Left ventricle myocardium superior (tissue), 1 donor: Measurements from ENCODE around the gene ALDH1L1. TPM values are rescaled to one million over a fixed set of nuclear protein-coding genes. Genes with fewer than 3 reads are reported as not detected.

Experiments
- ATAC-seq: fragments of 200-7000 bp; cut with Tn5 transposase; one replicate; pipeline ENCODE4 v1.9.1; 2020; ENCODE audit warnings: mild to moderate bottlenecking, moderate library complexity
- DNase-seq: peaks from one replicate; pipeline ENCODE4 v3.0.0-alpha.2; 2020
- intact Hi-C: fragments of 100-400 bp; cut with micrococcal nuclease; formaldehyde crosslinking; loops from one replicate; pipeline ENCODE4 v1.11.0; 2022
- total RNA-seq: library from RNA; stranded (reverse); fragmentation: NEBNext Ultra II Directional; extraction: Animal tissue kit (Norgen Biotek cat#: 25700); gene quantifications from one replicate; pipeline ENCODE4 v1.2.1, GENCODE V29; 2021
- donor health status: DM: no; HTN: yes; CAD: no; lungs with severe emphysema.

The ALDH1L1 gene
- total RNA-seq, 1 donor from 2014 or later: 16.6 TPM

DNA sequence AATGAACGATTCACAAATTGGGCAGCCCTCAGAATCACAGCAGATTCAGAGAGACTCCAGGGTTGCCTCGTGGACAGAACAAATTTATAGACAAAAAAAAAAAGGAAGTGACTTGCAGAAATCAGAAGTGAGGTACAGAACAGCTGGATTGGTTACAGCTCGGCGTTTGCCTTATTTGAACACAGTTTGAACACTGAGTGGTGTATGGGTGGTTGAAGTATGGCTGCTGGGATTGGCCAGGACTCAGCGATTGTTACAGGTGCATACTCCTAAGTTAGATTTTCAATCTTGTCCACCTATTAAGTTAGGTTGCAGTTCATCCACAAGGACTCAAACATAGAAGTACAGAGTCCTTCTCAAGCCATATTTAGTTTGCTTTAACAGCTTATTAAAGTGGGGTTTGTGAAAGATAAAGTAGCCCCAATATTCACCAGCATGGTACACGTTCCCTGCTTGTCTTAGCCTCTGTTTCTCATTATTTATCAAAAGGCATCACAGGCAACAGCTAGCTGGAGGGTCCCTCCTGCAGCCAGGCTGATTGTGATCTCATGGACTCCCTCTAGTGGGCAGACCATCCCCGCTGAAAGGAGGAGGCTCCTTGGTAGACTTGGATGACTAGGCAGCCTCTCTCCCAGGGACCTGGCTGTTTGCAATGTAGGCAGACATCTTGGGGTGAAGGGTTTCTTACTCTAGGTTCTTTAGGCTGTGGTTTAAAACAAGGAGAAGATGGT lies 17.6 kb upstream of the ALDH1L1 start:
- intact Hi-C loops: no loop called here
- peak; percentile 67 for DNase-seq
- ATAC-seq: peak; percentile 95

- no peak for ATAC-seq
- intact Hi-C loops: no loop called here
- no peak for DNase-seq
These were observed 17.0 kb upstream of the ALDH1L1 start for GRCh38 chr3:126197343-126197742.

DNA sequence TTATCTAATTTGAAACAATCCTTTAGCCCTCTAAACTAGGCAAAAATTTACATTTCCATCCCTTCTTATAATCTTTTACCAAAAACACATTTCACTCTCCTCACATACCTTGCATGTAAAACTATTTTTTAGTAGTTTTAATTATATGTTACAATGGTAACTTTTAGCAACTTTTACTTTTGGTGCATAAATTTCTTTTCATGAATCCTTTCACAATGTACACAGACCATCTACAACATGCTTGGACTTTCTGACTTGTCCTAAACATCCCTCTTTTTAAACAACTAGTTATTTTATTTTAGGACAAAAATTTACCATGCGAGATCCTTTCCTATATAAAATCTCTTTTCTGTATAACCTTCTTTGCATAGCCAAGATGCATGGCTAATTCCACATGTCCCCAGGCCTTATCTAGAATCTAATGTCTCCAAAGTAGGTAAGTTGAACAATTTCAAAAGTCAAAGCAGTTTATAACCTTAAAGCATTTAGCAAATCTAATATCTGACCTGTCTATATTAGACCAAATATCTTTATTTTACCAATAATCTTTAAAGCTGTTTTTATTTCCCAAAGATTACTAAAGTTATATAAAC lies 14.4 kb upstream of the ALDH1L1 start:
- ATAC-seq (no peak), DNase-seq (no peak)
- intact Hi-C loops: no loop called here

DNA sequence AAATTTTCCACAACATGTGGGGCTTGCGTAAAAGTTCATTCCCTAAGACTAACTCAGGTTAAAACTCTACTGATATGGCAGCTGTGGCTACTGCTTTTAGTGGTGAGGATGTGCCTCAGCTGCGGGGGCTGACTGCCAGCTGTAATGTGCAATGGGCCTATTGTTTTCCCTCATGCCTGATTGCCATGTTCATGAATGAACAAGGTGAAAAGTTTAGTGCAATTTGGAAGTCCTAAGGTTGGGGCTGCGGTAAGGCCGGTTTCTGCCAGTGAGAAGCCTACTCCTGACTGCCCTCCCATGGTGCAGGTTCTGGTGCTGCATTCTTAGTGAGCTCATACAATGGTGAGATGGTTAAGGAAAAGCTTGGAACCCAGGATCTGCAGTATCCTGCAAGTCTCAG lies 10.9 kb upstream of the ALDH1L1 start:
- no peak for ATAC-seq
- intact Hi-C loops: no loop called here
- DNase-seq: no peak

GRCh38 chr3:126187920-126188319 lies 7.5 kb upstream of the ALDH1L1 start:
- DNase-seq (no peak), ATAC-seq (no peak)
- intact Hi-C loops: no loop called here

DNA sequence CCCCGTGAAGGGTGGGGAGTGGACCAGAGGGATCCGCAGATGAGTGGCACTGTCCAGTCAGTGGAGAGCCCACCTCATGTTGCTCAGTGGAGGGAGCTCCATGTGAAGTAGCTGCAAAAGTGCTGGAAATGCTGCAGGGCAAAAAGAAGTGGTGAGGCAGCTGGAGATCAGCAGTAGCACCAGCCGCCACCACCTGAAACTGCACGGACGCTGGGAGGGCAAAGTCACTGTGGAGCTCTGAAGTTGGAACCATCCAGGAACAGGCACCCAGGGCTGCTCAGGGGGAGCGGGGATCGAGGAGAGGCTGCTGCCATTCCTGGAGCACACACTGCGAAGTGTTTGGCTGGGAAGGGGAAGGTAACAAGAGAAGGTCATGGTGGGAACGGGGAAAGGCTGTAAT lies 6.4 kb upstream of the ALDH1L1 start:
- DNase-seq (no peak), ATAC-seq (no peak)
- intact Hi-C loops: no loop called here

DNA sequence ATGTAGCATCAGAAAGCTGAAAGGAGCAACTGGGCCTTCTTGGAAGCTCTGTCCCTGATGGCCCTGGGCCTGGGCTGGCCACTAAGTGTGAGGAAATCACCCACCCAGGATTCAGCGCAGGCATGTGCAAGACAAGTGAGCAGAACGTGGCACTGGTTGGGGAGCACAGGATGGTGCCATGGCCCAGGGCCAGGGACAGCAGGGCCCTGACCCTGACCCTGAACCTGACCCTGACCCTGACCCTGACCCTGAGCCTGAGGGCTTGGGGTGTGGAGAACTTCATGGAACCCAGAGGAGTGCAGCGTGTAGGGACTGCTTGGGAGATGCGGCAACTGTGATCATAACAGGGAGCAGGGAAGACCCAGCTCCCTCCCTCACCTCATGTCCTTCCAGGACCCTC lies 5.9 kb upstream of the ALDH1L1 start:
- intact Hi-C loops: no loop called here
- ATAC-seq (no peak), DNase-seq (no peak)

DNA sequence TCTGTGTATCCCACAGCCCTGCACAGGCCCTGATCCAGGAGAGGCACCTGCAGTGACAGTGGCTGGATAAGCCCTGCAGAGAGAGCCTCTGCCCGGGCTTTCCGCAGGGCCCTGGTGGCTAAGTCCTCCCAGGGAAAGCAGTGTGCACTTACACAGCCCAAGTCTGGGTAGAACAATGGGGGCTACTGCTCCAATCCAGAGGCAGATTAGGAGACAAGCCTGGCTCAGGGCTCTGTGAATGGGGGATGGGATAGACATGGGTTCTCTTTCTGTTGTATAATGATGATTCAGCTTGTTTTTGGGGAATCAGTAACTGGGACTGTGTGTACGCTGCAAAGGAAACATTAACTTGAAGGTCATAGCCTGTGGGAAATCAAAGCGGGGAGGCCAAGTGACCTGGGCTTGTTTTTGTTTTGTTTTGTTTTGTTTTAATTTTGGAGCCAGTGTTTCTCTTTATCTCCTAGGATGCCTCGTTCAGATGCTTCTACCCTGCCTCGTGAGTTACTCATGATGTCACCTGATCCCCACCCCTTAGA lies 4.1 kb upstream of the ALDH1L1 start:
- ATAC-seq (no peak), DNase-seq (no peak)
- intact Hi-C loops: no loop called here

DNA sequence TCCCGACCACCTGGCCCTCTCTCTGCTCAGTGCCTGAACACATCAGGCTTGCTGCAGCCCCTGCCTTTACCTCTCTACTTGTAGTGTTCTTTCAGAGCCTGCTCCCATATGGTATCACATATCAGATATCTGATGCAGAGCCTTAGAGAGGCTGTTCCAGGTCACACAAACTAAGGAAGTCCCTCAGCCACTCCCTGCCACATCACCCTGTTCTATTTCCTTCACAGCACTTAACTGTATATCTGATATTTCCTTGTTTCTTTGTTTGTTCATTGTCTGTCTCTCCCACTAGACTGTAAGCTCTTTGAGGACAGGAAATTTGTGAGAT lies 976 bp upstream of the ALDH1L1 start:
- no peak for DNase-seq
- intact Hi-C loops: no loop called here
- no peak for ATAC-seq

GRCh38 chr3:126179825-126180476 lies 435 bp downstream of the ALDH1L1 start:
- DNase-seq: peak; percentile 81
- peak; percentile 83 for ATAC-seq
- intact Hi-C loops: no loop called here

DNA sequence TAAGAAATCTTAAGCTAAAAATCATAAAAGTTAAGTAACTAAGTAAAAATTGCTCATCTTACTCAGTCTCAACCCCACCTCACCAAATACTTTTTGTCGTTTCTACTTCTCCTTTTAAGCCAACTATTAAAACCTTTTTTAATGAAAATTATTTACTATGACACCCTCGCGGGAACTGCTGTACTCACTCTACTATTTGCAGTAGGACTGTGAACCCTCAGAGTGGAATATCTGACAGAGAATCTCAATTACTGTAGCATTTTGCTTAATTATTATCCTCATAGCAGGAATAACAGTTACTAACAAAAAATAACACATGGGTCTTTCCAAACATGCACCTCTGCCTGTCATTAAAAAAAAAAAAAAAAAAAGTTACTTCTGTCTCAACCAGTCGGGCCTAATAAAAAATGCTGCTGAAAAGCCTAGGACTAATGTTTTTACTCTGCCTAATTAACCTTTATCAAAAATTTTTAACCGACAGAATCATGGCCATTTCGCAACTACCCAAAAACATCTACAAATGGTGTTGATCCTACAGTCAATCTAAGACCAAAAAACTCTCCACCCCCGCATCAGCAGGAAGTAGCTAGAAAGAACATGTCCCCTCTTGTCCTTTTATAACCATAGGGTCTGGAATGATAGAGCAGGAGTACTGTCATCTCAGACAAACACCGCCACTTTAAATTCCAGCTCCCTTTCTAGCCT lies 10.2 kb downstream of the ALDH1L1 start:
- ATAC-seq (no peak), DNase-seq (no peak)
- intact Hi-C loops: no loop called here

DNA sequence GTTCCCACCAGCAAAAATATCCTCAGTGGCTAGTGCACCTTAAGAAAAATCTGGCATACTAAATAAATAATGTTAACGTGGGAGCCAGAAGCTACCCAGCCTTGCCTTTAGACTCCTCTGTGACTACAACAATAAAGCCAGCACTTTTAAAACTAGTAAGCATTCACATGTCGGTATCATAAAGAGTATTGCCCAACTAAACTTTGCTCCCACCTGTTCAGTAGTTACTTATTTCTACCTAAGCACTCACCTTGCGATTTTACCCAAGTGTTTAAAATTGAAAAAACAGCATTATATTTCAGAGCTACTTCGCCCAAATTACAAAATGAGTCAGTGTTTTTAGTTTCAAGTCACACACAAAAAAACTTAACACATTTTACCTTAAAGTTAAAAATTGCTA lies 12.8 kb downstream of the ALDH1L1 start:
- DNase-seq (no peak), ATAC-seq (no peak)
- intact Hi-C loops: no loop called here

GRCh38 chr3:126166009-126166408 lies 14.4 kb downstream of the ALDH1L1 start:
- ATAC-seq (no peak), DNase-seq (no peak)
- intact Hi-C loops: no loop called here

- intact Hi-C loops: no loop called here
- DNase-seq (no peak), ATAC-seq (no peak)
These were observed 19.1 kb downstream of the ALDH1L1 start for GRCh38 chr3:126161309-126161708.

DNA sequence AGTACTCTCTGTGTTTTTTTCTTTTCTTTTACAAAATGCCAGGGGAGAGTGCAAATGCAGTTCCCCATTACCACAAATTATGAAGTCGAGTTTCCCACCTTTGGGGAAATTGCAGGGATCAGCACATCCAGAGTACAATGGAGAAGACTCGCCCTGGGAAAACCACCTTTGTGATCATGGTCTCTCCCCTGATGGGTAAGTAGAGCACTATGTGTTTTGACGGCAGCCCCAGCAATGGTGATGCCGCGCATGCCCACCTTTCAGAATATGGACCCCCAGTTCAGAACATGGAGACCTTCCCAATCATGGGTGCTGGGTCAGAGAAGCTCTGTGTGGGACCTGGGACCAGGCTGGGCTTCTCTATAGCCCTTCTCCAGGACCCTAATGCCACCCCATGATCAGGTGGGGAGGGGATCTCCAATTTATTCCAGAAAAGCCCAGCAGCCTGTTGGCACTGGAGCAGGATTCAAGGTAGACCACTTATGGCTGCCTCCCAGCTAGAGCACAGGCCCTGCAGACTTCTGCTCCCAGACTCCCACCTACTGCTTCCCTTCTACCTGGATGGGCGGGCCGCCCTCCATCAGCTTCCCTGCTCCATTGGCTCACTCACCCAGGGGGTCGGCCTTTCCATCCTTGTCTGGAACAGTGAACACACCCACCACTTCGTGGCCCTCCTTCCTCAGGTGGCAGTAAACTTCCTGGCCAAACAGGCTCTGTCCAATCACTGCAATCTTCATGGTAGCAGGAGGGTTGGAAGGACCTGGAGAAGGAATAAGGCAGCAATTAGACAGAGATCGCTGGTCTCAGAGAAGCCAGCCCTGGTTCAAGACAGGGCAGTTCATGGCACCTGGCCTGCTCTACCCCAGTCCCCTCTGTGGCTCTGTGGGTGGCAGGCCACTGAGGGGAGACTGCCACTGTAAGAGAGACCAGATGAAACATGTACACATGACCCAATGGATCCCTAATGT lies 19.9 kb downstream of the ALDH1L1 start:
- intact Hi-C loops: no loop called here
- DNase-seq: no peak
- ATAC-seq: no peak

GRCh38 chr3:126159476-126159875 lies 20.9 kb downstream of the ALDH1L1 start:
- intact Hi-C loops: no loop called here
- no peak for DNase-seq
- ATAC-seq: no peak

DNA sequence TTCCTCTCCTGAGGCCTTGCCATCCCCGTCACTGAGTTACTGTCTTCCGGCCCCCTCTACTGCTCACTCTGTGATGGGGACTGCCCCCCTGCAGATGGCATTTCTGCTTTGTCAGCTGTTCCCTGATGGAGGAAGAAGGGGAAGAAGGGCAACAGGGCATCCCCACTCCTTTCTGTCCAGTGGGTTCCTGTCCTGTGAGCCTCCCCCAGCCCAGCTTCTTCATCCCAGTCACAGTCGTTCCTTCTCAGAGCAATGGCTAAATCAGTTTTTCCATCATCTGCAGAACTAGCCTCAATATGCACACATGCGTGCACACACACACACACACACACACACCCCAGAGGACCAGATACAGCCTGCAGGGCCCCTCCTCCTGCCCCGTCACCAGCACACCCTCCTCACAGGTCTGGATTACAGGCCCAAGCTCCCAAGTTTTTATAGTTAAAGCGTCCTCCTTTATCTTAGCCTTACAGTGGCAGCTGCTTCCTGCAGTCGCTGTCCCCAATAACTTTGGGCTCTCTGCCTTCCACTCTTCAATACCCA lies 21.4 kb downstream of the ALDH1L1 start:
- intact Hi-C loops: no loop called here
- ATAC-seq: no peak
- no peak for DNase-seq

- intact Hi-C loops: no loop called here
- ATAC-seq (no peak), DNase-seq (no peak)
These were observed 22.1 kb downstream of the ALDH1L1 start for GRCh38 chr3:126158016-126158911.
